Upper lobe of left lung (tissue), 6 donors: ENCODE results near the gene OSBPL5. TPM values are rescaled to one million over a fixed set of nuclear protein-coding genes. Genes with fewer than 3 reads are reported as not detected.

Source experiments
- ATAC-seq, 2 donors: fragments of 200-7000 bp; cut with Tn5 transposase; one replicate each; pipeline ENCODE4 v1.9.1; 2022; ENCODE audit warnings: mild to moderate bottlenecking in 2 of 2, moderate library complexity in 2 of 2; ENCODE audit not compliant: low FRiP score in 2 of 2
- DNase-seq, 2 donors: peaks; one replicate each; pipeline ENCODE4 v3.0.0-alpha.2; 2019 to 2020
- H3K27ac ChIP-seq, 4 donors: fragments of 200-600 bp; sonication (generic); one replicate each; pipeline ENCODE4 v1.5.1; 2016 to 2019
- H3K27me3 ChIP-seq, 4 donors: fragments of 200-600 bp; sonication (generic); one replicate each; pipeline ENCODE4 v1.5.1; 2017 to 2019
- H3K36me3 ChIP-seq, 4 donors: fragments of 200-600 bp; sonication (generic); one replicate each; pipeline ENCODE4 v1.5.1; 2016 to 2019
- H3K4me1 ChIP-seq, 4 donors: fragments of 200-600 bp; sonication (generic); one replicate each; pipeline ENCODE4 v1.5.1; 2018 to 2019
- H3K4me3 ChIP-seq, 4 donors: fragments of 200-600 bp; sonication (generic); one replicate each; pipeline ENCODE4 v1.5.1; 2017 to 2019; ENCODE audit warnings: mild to moderate bottlenecking in 2 of 4, moderate library complexity in 1 of 4
- H3K9me3 ChIP-seq, 4 donors: fragments of 200-600 bp; sonication (generic); one replicate each; pipeline ENCODE4 v1.5.1; 2018 to 2019
- CTCF ChIP-seq, 6 experiments: fragments of 450-650 bp in 4 of 6; fragments of 200-600 bp in 2 of 6; sonication (generic) in 2 of 6; IDR thresholded peaks; one replicate each; pipeline ENCODE4 v1.5.1; 2016 to 2019; ENCODE audit warnings: antibody characterized with exemption in 6 of 6
- EP300 ChIP-seq, 4 donors: sonication (generic); formaldehyde crosslinking; IDR thresholded peaks; one replicate each; pipeline ENCODE4 v1.5.1; 2017; ENCODE audit warnings: antibody characterized with exemption in 4 of 4, control low read depth in 2 of 4
- POLR2A ChIP-seq, 4 donors: fragments of 450-650 bp; IDR thresholded peaks; one replicate each; pipeline ENCODE4 v1.5.1; 2016 to 2017; ENCODE audit warnings: antibody characterized with exemption in 4 of 4, mild to moderate bottlenecking in 2 of 4
- POLR2AphosphoS5 ChIP-seq, 2 donors: sonication (generic); formaldehyde crosslinking; IDR thresholded peaks; one replicate each; pipeline ENCODE4 v1.5.1; 2017; ENCODE audit warnings: antibody characterized with exemption in 2 of 2
- WGBS, 2 donors: methylation state at CpG; one replicate each; pipeline ENCODE4 v1.1.5; 2017 to 2018; 5-methylcytosine and 5-hydroxymethylcytosine counted together
- total RNA-seq, 6 donors: library from RNA; depleted of rRNA in 4 of 6; stranded (reverse); fragments of >200 nt in 4 of 6; gene quantifications; one replicate each; pipeline versions ENCODE4 v1.1.0 to v1.2.1, GENCODE V29; 2016 to 2021
- donor health status: DM: no; HTN: no; CAD: no; lungs with moderate emphysema.
- donor health status: DM: no; HTN: yes; CAD: no; lungs with severe emphysema.

Gene OSBPL5
- total RNA-seq, 6 donors from 2014 or later: 23.4 to 66.9 (median 48.3) TPM

DNA sequence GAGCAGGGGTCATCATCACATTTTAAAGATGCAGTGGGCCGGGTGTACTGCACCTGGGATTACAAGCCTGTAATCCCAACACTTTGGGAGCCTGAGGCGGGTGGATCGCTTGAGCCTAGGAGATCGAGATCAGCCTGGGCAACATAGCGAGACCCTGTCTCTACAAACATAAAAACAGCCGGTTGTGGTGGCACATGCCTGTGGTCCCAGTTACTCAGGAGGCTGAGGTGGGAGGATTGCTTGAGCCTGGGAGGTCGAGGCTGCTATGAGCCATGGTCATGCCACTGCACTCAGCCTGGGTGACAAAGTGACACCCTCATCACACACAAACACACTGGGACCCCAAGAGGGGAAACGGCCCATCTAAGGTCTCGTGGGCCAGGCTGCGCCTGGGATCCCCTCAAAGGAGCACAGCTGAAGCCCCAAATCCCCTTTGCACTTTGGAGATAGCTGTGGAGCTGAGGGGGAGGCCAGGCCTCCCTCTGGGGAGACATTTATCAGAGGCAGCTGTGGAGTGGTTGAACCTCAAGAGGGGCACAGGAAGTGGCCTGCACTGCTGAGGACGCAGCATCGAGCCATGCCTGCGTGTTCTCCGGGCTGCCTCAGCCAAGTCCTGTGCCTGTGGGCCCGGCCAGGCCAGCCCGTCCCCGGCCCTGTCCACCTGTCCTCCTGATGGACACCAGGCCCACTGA is 27.5 kb downstream of the OSBPL5 start:
- peaks cover 0 to 5% (median 0%) of the 10 kb centered on the region in 4 donors for H3K36me3 ChIP-seq
- ATAC-seq (no peak), DNase-seq (no peak)
- H3K9me3 ChIP-seq: no peaks in the 10 kb centered on the region
- 78 to 84% methylated on average over 10 to 16 of the region's 17 CpGs for WGBS, 2 donors
- H3K4me1 ChIP-seq: peaks cover 9 to 55% (median 18%) of the 10 kb centered on the region in 4 donors
- no peak for TF ChIP-seq POLR2AphosphoS5 (IDR thresholded peaks at IDR 0.05)
- TF ChIP-seq POLR2A (IDR thresholded peaks at IDR 0.05): no peak
- no peak for TF ChIP-seq EP300 (IDR thresholded peaks at IDR 0.05)
- no peak for TF ChIP-seq CTCF (IDR thresholded peaks at IDR 0.05)
- no peak overlapping the region for H3K4me3 ChIP-seq
- no peaks in the 10 kb centered on the region for H3K27me3 ChIP-seq
- no peak overlapping the region for H3K27ac ChIP-seq

DNA sequence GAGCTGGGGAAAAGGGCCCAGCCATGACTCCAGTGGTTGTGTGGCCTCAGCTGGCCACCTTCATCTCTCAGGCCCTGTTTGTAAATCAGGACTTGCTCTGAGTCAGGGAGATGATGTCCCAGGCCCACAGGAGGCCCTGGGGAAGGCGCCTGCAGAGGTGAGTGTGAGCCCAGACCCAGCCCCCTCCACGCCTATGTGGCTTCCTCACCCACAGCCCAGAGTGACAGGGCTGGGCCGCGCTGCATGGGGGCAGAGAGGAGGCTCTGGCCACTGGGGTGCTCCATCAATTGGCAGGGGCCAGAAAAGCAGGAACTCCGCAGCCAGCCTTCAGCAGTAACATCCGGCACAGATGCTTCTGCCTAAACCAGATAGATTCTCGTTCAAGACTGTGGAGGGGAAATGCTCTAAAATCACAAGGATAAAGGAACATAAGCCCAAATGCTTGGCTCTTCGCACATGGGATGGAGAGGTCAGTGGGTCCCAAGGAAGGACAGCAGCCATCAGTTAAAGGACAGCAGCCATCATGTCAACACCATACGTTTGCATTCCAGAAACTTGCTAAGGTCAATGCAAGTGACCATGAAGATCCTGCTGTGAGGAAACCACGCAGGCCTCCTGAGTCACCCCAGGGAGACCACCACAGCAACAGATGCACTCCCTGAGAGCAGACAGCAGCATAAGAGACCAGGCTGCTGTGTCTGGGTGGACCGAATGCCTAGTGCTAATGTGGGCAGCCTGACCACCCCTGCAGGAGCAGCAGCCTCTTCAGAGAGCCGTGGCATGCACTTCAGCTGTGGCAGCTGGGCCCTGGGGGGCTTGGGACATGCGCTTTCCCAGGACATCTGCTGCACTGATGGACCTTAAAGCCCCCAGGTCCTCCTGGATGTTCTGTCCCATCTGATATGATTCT is 28.3 kb downstream of the OSBPL5 start:
- ATAC-seq: no peak

DNA sequence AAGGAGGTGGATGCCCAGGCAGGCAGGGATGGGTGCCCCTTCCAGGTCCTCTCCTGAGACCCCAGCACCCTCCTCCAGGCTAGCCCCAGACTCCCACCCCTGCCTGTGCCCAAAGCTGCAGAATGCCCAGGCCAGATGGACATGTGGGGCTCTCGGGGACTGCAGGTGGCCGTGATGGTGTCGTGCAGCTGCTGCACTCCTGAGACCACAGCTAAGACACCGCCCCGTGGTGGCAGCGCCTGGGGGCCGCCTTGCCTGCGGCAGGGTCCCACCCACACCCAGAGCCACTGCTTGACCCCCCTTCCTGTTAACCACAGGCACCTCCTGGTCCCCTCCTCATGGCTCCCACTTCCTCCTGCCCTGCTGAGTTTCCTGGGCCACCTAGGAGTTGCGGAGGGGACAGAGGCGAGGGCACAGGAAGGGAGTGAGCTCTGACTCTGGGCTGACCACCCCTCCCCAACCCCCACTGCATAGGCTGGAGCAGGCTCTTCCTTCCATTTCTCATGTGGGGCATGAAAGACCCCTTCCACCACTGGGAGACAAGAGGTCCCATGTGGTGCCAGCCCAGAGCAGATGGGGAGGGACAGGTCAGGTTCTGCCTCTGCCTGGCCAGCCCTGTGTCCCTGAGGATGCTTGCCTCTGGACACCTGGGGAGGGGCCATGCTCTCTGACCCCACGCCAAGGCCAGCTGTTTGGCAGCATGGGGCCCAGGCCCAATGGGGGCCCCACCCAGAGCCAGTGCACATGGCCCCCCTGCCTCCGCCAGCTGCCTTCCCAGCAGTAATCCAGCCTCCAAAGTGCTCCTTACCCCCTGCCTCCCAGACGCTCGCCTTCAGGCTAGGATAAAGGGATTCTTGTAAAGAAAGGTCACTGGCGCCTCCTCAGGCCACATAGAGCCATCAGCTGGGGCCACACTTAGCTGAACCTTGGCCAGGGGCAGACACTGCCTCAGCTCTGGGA is 29.3 kb downstream of the OSBPL5 start:
- ATAC-seq: no peak

More for the DNA sequence above, 28.3 kb downstream of the OSBPL5 start:
- 82 to 95% methylated on average over 11 to 13 of the region's 13 CpGs for WGBS, 2 donors
- H3K4me3 ChIP-seq: no peak overlapping the region
- peaks cover 9 to 55% (median 18%) of the 10 kb centered on the region in 4 donors for H3K4me1 ChIP-seq
- DNase-seq: peak in 1 of 2 donors; percentile 50
- TF ChIP-seq POLR2A (IDR thresholded peaks at IDR 0.05) (no peak), POLR2AphosphoS5 (IDR thresholded peaks at IDR 0.05) (no peak), EP300 (IDR thresholded peaks at IDR 0.05) (no peak), CTCF (IDR thresholded peaks at IDR 0.05) (no peak)
- no peaks in the 10 kb centered on the region for H3K27me3 ChIP-seq
- no peaks in the 10 kb centered on the region for H3K9me3 ChIP-seq
- peaks cover 0 to 3% (median 0%) of the 10 kb centered on the region in 4 donors for H3K36me3 ChIP-seq
- no peak overlapping the region for H3K27ac ChIP-seq

More for the DNA sequence above, 29.3 kb downstream of the OSBPL5 start:
- 74 to 77% methylated on average over 4 to 12 of the region's 15 CpGs for WGBS, 2 donors
- no peaks in the 10 kb centered on the region for H3K27me3 ChIP-seq
- H3K27ac ChIP-seq: peak overlapping the region in 1 of 4 donors; percentile 35
- no peaks in the 10 kb centered on the region for H3K9me3 ChIP-seq
- no peak overlapping the region for H3K4me3 ChIP-seq
- H3K4me1 ChIP-seq: peaks cover 9 to 55% (median 18%) of the 10 kb centered on the region in 4 donors
- peaks cover 0 to 3% (median 0%) of the 10 kb centered on the region in 4 donors for H3K36me3 ChIP-seq
- peak in 1 of 2 donors; percentile 73 for DNase-seq
- TF ChIP-seq POLR2A (IDR thresholded peaks at IDR 0.05) (no peak), EP300 (IDR thresholded peaks at IDR 0.05) (no peak), POLR2AphosphoS5 (IDR thresholded peaks at IDR 0.05) (no peak), CTCF (IDR thresholded peaks at IDR 0.05) (no peak)
